KBM-7 (cell line): ENCODE data around the gene PLA2G15.

Source experiments
- DNase-seq: peaks from one replicate; pipeline ENCODE4 v3.0.0-alpha.2; 2015
- in situ Hi-C: fragments of 300-500 bp; cut with MboI; formaldehyde crosslinking; loops from 2 replicates; pipeline ENCODE4 v1.14.3; 2020; ENCODE audit warnings: low sequenced_read_pairs, low pct_unique_long_range_greater_than_20kb, mixed read lengths

PLA2G15 gene

DNA sequence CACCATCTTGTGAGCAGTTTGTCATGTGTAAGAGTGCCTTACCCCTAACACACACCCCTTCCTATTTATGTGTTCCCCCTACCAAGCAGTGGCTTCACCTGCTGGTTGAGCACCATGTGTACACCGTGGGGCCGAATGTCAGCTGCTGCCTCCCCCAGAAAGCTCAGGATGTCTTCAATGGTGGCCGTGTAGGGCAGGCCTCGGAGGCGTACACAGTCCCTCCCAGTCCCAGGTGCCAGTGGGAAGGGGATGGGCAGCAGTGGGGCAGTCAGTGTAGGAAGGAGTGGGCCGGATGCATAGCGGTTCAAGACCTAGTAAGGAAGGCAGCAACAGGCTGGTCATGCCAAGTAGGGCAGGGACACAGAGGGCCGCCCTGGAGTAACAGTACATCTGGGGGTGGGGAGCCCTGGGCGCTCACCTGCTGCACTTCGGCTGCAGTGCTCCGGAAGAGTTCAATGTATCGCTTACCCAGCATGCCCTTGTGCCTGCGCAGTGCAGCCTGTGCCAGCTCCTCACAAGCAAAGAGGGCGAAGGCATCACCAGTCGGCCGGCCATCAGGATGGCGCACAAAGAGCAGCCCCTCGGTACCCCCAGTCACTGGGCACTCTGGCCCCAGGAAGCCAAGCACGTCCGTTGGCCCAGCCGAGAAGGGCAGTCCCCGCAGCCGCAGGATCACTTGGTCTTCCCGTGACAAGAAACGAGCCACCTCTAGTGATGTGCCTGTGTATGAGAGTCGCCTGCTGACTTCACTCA is 13.6 kb upstream of the PLA2G15 start:
- in situ Hi-C loops = no loop called here
- no peak for DNase-seq

GRCh38 chr16:68232335-68232734 is 12.8 kb upstream of the PLA2G15 start:
- no peak for DNase-seq
- in situ Hi-C loops = no loop called here

GRCh38 chr16:68233085-68233834 is 11.9 kb upstream of the PLA2G15 start:
- DNase-seq = no peak
- in situ Hi-C loops = no loop called here

GRCh38 chr16:68233835-68234187 is 11.4 kb upstream of the PLA2G15 start:
- in situ Hi-C loops = no loop called here
- no peak for DNase-seq

- peak; percentile 38 for DNase-seq
- in situ Hi-C loops = no loop called here
These were observed 10.7 kb upstream of the PLA2G15 start for GRCh38 chr16:68234188-68235107.

GRCh38 chr16:68235108-68235886 is 9.9 kb upstream of the PLA2G15 start:
- no peak for DNase-seq
- in situ Hi-C loops = no loop called here

GRCh38 chr16:68235887-68236136 is 9.4 kb upstream of the PLA2G15 start, which contains the start of gene ESRP2:
ESRP2 (minus strand) TSS chr16:68236127; CDS start chr16:68236045, 82 bp downstream.
- in situ Hi-C loops = no loop called here
- no peak for DNase-seq

DNA sequence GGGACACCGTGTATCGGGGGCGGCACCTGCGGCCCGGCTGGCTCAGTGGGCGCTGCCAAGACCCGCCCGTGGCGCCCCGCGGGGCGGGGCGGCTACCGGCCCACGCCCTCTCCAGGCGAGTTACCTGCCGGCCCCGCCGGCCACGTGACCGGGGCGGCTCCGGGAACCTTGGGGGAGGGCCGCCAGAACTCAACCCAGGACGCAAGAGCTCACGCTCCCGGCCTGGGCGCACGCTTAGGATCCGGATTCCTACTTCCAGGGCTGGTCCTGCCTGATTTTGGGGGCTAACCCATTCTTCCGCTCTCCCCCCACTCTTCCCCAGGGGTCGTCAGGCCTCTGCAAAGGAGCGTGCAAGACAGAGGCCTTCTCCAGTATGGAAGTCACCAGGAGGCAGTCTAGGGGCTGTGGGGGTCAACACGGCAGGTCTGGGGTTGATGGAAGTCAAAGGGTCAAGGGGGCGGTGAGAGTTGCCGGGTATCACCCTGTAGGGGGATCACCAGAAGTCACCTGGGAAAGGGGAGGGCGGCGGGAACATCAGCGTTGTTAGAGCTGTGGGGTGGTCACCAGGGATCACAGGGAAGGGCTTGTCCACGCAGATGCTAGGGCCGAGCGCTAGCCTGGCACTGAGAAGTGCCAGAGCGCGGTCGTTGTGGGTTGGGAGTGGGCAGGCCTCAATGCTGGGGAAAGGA is 8.9 kb upstream of the PLA2G15 start:
- in situ Hi-C loops = no loop called here

DNA sequence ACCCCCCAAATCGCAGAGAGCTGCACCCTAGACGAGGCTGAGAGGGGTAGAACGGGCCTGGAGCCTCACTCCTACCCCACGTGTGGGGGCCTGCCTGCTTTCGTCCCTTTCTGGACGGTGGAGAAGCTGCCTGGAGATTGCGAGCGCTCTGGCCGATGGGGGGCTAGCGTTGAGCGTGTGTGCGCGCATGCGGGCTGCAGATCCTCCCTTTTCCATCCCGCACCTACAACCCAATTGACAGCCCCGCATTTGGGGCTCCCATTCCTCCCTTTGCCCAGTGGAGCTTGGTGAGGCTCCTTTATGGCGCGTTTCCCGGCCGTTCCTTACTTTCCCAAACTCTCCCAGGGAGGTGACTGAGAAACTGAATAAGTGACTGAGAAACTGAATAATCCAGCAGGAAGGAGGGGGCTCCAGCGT is 8.3 kb upstream of the PLA2G15 start:
- in situ Hi-C loops = no loop called here
- DNase-seq = no peak

More for the DNA sequence above, 8.9 kb upstream of the PLA2G15 start:
- DNase-seq = no peak

DNA sequence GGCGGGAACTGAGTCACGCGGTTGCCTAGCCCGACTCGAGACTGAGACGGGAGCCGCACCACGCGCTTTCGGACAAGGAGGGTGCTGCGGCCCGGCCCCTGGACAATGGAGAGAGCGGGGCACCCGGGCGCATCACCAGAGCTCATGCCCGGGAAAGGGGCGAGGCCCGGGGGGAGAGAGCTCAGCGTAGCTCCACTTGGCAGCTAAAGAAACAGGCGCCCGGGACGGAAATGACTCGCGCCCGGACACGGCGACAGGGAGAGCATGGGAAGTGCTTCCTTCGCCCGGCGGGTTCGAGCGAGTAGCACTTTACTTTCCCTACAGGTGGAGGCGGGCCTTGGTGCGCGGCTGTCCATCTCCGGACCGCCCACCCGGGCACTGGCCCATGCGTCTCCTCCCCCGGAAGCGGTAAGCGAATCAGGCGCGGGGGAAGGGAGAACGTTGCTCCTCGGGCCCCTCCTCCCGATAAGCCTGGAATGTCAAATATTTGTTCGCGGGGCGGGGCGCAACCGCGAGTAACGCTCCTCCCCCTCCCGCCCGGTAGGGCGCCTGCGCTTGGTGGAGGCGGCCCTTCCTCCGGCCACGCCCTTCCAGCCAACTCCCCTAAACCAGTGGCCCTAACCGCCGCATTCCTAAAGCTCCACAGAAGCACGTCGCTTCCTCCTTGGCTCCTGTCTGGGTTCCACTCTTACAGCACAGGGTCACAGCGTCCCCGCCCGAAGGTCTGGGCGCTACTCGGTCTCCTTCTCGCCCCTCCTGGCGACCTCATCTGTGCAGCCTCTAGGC is 7.7 kb upstream of the PLA2G15 start:
- in situ Hi-C loops = no loop called here
- DNase-seq = peak; percentile 100

GRCh38 chr16:68238029-68238345 is 7.2 kb upstream of the PLA2G15 start:
- no peak for DNase-seq
- in situ Hi-C loops = no loop called here

- in situ Hi-C loops = no loop called here
- DNase-seq = no peak
These were observed 3.1 kb upstream of the PLA2G15 start for GRCh38 chr16:68242085-68242484.

DNA sequence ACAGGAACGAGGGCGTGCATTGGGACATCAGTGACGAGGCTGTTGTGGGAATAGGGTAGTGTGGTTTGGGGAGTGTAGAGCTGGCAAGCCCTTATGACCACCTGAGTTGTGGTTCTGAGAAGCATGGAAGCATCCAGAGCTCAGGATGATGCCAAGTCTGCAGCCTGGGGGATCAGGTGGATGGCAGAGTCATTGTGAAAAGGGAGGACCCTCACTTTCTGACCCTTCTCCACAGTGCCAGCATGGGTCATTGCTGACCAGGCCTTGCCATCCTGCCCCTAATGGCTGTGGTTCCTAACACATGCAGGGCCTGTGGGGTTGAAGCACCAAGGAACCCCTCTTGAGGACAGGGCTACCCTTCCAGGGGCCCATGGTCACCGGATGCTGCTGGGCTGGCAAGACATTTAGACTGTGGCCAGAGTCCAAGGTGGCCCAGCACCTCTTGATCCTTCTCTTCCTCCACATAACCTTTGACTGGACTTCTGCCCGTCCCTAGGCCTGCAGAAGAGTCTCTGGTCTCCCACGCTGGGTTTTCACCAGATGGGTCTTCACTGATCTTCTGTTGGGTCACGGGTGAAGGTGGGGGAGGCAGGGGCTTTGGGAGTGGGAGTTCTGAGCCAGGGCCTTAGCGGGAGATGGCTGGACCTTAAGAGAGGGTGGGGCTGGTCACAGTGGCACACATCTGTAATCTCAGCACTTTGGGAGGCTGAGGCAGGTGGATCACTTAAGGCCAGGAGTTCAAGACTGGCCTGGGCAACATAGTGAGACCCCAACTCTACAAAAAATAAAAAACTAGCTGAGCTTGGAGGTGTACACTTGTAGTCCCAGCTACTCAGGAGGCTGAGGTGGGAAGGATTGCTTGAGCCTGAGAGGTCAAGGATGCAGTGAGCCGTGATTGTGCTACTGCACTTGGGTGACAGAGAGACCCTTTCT is 2.0 kb upstream of the PLA2G15 start:
- in situ Hi-C loops = no loop called here

DNA sequence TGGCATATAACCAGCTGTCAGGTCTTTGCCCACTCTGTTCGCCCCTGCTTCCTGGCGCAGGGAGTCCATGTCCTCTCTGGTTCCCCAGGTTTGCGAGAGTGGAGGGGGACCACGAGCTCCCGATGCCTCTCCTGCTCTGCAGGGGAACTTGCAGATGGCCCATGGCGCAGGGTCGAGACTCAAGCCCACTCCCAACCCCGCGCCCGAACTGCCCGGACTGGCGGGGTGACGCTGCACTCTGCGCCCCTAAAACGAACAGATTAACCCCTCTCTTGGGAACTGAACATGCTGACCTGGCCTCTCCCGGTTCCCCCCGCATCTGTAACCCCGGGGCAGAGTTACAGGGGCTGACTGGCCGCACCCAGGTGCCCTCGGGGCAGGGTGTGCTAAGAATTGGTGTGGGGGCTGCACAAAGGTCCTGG is 681 bp upstream of the PLA2G15 start:
- in situ Hi-C loops = no loop called here
- DNase-seq = no peak

More for the DNA sequence above, 2.0 kb upstream of the PLA2G15 start:
- DNase-seq = no peak

- in situ Hi-C loops = no loop called here
- DNase-seq = no peak
These were observed 948 bp downstream of the PLA2G15 start for GRCh38 chr16:68246121-68246520.

- DNase-seq = no peak
- in situ Hi-C loops = no loop called here
These were observed 1.5 kb downstream of the PLA2G15 start for GRCh38 chr16:68246666-68247065.

GRCh38 chr16:68247400-68247799 is 2.2 kb downstream of the PLA2G15 start:
- peak; percentile 58 for DNase-seq
- in situ Hi-C loops = no loop called here
